ENCODE results near the gene ARPC5.

Gene ARPC5

DNA sequence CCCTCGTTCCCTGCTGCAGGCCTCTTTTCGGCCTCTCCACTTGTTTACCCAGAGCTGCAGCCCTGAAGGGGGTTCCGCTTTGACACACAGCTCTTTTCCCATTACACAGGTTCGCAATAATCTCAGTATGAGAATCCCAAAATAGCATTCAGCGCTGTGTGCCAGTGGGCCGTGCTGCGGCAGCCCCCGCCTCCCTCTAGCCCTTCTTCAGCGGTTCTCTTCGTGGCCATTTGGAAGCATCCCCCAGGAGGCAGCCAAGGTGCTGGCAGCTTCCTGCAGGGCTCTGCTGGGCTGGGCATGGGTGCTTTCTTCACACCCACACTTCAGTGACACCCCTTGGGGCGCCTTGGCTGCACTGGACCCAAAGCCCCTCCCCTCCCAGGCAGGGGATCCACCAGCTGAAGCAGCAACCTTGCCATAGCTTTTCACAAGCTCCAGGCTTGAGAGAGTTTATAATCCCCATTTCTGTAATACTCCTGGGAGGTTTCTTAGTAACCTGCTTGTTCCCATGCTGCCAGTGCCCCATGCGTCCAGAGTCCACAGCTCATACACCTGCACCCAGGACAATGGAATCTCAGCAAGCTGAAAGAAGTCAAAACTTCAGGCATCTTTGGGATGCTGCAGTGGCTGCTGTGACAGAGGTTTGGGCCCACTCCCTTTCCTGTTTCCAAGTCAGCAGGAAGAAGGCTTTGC is 53.4 kb downstream of the ARPC5 start:
- no peak for DNase-seq

DNA sequence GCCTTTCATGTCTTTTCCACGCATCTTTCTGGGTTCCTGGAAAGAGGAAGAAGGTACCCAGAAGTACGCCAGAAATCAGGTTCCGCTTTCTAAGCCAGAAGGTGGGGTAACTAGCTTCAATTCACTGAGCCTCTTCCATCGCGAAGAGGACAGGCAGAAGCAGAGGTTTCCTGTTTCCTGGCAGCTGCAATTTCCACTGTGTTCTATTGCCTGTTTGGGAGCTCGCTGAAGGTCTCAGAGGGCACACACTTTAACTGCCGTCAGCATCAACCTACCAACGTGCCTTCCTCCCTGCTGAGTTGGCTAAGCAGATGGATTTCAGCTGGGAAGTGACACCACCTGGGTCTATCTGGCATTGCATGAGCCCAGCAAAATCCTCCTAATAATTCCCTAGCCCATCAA is 55.3 kb downstream of the ARPC5 start:
- DNase-seq: no peak

GRCh38 chr1:183578856-183579255 is 56.7 kb downstream of the ARPC5 start:
- DNase-seq: no peak

GRCh38 chr1:183577897-183578465 is 57.6 kb downstream of the ARPC5 start:
- DNase-seq: no peak

DNA sequence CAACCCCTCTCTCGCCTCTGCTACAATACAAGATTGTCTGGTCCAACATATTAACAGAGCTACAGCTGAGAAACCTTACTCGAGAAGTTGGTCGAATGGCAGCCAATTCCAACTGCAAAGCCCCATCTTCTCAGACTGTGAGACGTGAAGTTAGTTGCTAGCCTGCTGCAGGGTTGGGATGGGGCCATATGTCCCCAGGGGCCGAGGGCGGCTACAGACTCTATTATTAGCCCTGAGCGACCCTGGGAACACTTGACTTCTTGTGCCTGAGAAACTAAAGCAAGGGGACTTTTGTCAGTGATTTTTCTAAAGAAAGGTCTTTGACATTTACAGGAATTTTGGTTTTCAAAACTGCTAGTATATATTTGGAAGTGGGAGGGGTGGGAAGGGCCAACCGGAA is 59.0 kb downstream of the ARPC5 start:
- no peak for DNase-seq

- no peak for DNase-seq
Observed at GRCh38 chr1:183575606-183576005, 60.0 kb downstream of the ARPC5 start.

DNA sequence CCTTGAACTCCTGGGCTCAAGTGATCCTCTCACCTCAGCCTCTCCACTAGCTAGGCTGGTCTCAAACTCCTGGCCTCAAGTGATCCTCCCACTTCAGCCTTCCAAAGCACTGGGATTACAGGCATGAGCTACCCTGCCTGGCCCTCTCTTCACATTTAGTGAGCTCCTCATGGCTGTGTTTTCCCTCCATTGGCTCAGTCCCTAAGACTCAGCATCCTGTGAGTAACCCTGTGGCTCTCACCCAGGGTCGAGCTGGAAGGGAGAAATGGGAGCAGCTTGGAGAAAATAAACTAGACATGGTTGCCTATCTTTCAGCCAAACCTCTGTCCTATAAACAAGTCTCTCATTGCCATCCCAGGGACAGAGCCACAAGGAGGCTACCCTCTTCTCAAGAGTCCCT is 62.9 kb downstream of the ARPC5 start:
- no peak for DNase-seq

- DNase-seq: no peak
Observed at GRCh38 chr1:183571678-183572268, 63.8 kb downstream of the ARPC5 start.
